Measurements from ENCODE around the gene NDUFB10. TPM values are rescaled to one million over a fixed set of nuclear protein-coding genes. Genes with fewer than 3 reads are reported as not detected.
A peak's percentile ranks its signal among the peaks of the same experiment; 100 is the strongest.

The NDUFB10 gene
- total RNA-seq, 4 donors from 2014 or later: 174 to 325 (median 284) TPM

- intact Hi-C loops (cut with DNase I): no loop called here
- no peak overlapping the region for H3K27ac ChIP-seq
- peaks cover 14% of the 10 kb centered on the region for H3K27me3 ChIP-seq
- no peak overlapping the region for H3K4me3 ChIP-seq (replicated peaks in 1 of 3)
- 20 to 29% methylated on average over 1 to 7 of the region's 50 CpGs for WGBS, 2 donors
- peaks cover under 1 to 2% of the 10 kb centered on the region in 2 donors for H3K36me3 ChIP-seq
- H3K4me1 ChIP-seq: peaks cover 24 to 36% of the 10 kb centered on the region in 2 donors
- TF ChIP-seq POLR2A (IDR thresholded peaks at IDR 0.05) (no peak), CTCF (IDR thresholded peaks at IDR 0.05) (no peak)
- DNase-seq: no peak
- no peaks in the 10 kb centered on the region for H3K9me3 ChIP-seq
Measured at GRCh38 chr16:1992704-1993317, 33.5 kb downstream of the NDUFB10 start.

- Histone ChIP-seq H3K9me3 (no peaks in the 10 kb centered on the region), H3K4me1 (peaks cover 24 to 36% of the 10 kb centered on the region in 2 donors), H3K27me3 (peaks cover 14% of the 10 kb centered on the region), H3K27ac (no peak overlapping the region), H3K4me3 (replicated peaks in 1 of 3) (no peak overlapping the region), H3K36me3 (peaks cover 10 to 11% of the 10 kb centered on the region in 2 donors)
- intact Hi-C loops (cut with DNase I): no loop called here
- TF ChIP-seq POLR2A (IDR thresholded peaks at IDR 0.05) (no peak), CTCF (IDR thresholded peaks at IDR 0.05) (no peak)
- 9 to 27% methylated on average over 1 to 2 of the region's 2 CpGs for WGBS, 2 donors
- DNase-seq: peak; percentile 79 to 89
Measured at GRCh38 chr16:1993731-1994131, 34.4 kb downstream of the NDUFB10 start.

GRCh38 chr16:1997494-1998359 is 38.4 kb downstream of the NDUFB10 start:
- Histone ChIP-seq H3K9me3 (no peaks in the 10 kb centered on the region), H3K4me1 (peaks cover 9% of the 10 kb centered on the region in 2 donors), H3K36me3 (peaks cover 46 to 49% of the 10 kb centered on the region in 2 donors), H3K27me3 (no peaks in the 10 kb centered on the region), H3K27ac (no peak overlapping the region), H3K4me3 (replicated peaks in 1 of 3) (no peak overlapping the region)
- intact Hi-C loops (cut with DNase I): no loop called here
- DNase-seq: no peak
- TF ChIP-seq POLR2A (IDR thresholded peaks at IDR 0.05) (no peak), CTCF (IDR thresholded peaks at IDR 0.05) (no peak)
- 86 to 94% methylated on average over 7 to 25 of the region's 26 CpGs for WGBS, 2 donors

GRCh38 chr16:1998360-1998835 is 39.1 kb downstream of the NDUFB10 start:
- intact Hi-C loops (cut with DNase I): no loop called here
- Histone ChIP-seq H3K9me3 (no peaks in the 10 kb centered on the region), H3K27ac (no peak overlapping the region), H3K4me3 (replicated peaks in 1 of 3) (no peak overlapping the region), H3K27me3 (no peaks in the 10 kb centered on the region), H3K4me1 (peaks cover 6 to 9% of the 10 kb centered on the region in 2 donors), H3K36me3 (peaks cover 51 to 54% of the 10 kb centered on the region in 2 donors)
- DNase-seq: no peak
- 86 to 91% methylated on average over 13 to 17 of the region's 27 CpGs for WGBS, 2 donors
- no peak for TF ChIP-seq CTCF (IDR thresholded peaks at IDR 0.05)
- TF ChIP-seq POLR2A (IDR thresholded peaks at IDR 0.05): no peak
